K562 (cell line): ENCODE data around the gene OR56A4. TPM values are rescaled to one million over a fixed set of nuclear protein-coding genes. Genes with fewer than 3 reads are reported as not detected.
A peak's percentile ranks its signal among the peaks of the same experiment; 100 is the strongest.

Experiments used
- ATAC-seq: fragments of 200-7000 bp; cut with Tn5 transposase; 3 replicates; pipeline ENCODE4 v1.9.1; 2020; ENCODE audit warnings: moderate library complexity
- BruUV-seq: library from RNA; stranded (reverse); fragments of 400-500 nt; replicated peaks from 2 replicates; lab custom pipeline; 2021; lab: Mats Ljungman, UMichigan
- CTCF ChIA-PET: fragments of 300-600 bp; formaldehyde crosslinking; extraction: SDS; loops from one replicate; lab custom pipeline; 2021; ENCODE audit warnings: low intra/inter-chr PET ratio; lab: Yijun Ruan, JAX
- POLR2A ChIA-PET: fragments of 300-600, 350-650 bp; sonication (Branson Sonifier 250); formaldehyde crosslinking; extraction: SDS; loops from one replicate; lab custom pipeline; 2021; ENCODE audit warnings: antibody characterized with exemption, inconsistent platforms; lab: Yijun Ruan, JAX
- DNase-seq, 4 experiments: peaks; one replicate each; pipeline versions ENCODE4 v3.0.0 to v3.0.0-alpha.2; 2011 to 2018; ENCODE audit warnings: low spot score in 3 of 4, mixed read lengths in 3 of 4; ENCODE audit errors: extremely low read depth in 1 of 4
- FAIRE-seq: peaks from 2 replicates; lab custom pipeline; 2011; peaks lifted over from hg19 to GRCh38; lab: Jason Lieb, UNC
- H2AFZ ChIP-seq: 2 replicates; pipeline ENCODE4 v1.6.0; 2011; ENCODE audit warnings: low read depth, low read length, control low read depth, inconsistent platforms
- H3K27ac ChIP-seq: fragments of 200-600 bp; 3 replicates; pipeline ENCODE4 v1.8.0; 2011; ENCODE audit warnings: low read depth, mild to moderate bottlenecking, control low read depth, inconsistent platforms, low read length, moderate library complexity, mixed read lengths; ENCODE audit errors: extremely low read depth
- H3K27me3 ChIP-seq, 2 experiments: fragments of 300-600 bp in 1 of 2; 2 replicates in 1 of 2; 3 replicates in 1 of 2; pipeline versions ENCODE4 v1.6.0 to v1.8.0; 2011; ENCODE audit warnings: inconsistent platforms in 2 of 2, low read length in 2 of 2, mild to moderate bottlenecking in 1 of 2, mixed read lengths in 1 of 2, moderate library complexity in 1 of 2; ENCODE audit not compliant: control insufficient read depth in 2 of 2, insufficient read depth in 2 of 2
- H3K36me3 ChIP-seq: fragments of 300-600 bp; 3 replicates; pipeline ENCODE4 v1.8.0; 2011; ENCODE audit warnings: mild to moderate bottlenecking, low read length, inconsistent platforms; ENCODE audit not compliant: control insufficient read depth, insufficient read depth
- H3K4me1 ChIP-seq, 2 experiments: fragments of 200-600 bp in 1 of 2; replicated peaks in 1 of 2; 2 replicates in 1 of 2; 3 replicates in 1 of 2; pipeline versions ENCODE4 v1.5.1 to v1.8.0; 2011; ENCODE audit warnings: inconsistent platforms in 2 of 2, low read length in 2 of 2, mild to moderate bottlenecking in 1 of 2, mixed read lengths in 1 of 2, moderate library complexity in 1 of 2; ENCODE audit not compliant: control insufficient read depth in 2 of 2, insufficient read depth in 2 of 2
- H3K4me2 ChIP-seq: 2 replicates; pipeline ENCODE4 v1.6.1; 2011; ENCODE audit warnings: low read length, control low read depth, inconsistent platforms, mixed read lengths; ENCODE audit not compliant: insufficient read depth
- H3K4me3 ChIP-seq: fragments of 200-600 bp; sonication (generic), shearing (Covaris generic); 2 replicates; pipeline ENCODE4 v1.5.1; 2016; ENCODE audit warnings: control low read depth, inconsistent platforms
- H3K79me2 ChIP-seq: fragments of 200-600 bp; 3 replicates; pipeline ENCODE4 v1.8.0; 2011; ENCODE audit warnings: low read length, inconsistent platforms; ENCODE audit not compliant: control insufficient read depth, insufficient read depth
- H3K9ac ChIP-seq, 2 experiments: 2 replicates each; pipeline versions ENCODE4 v1.6.0 to v1.6.1; 2011; ENCODE audit warnings: low read depth in 2 of 2, low read length in 2 of 2, control low read depth in 1 of 2, inconsistent platforms in 1 of 2, mild to moderate bottlenecking in 1 of 2, mixed read lengths in 1 of 2; ENCODE audit not compliant: insufficient read depth in 1 of 2
- H3K9me1 ChIP-seq: one replicate; pipeline ENCODE4 v1.6.0; 2011; ENCODE audit warnings: inconsistent platforms, mild to moderate bottlenecking, low read length, moderate library complexity; ENCODE audit not compliant: control insufficient read depth, insufficient read depth
- H3K9me3 ChIP-seq: replicated peaks from 2 replicates; pipeline ENCODE4 v1.5.1; 2011; ENCODE audit warnings: low read depth, low read length, inconsistent platforms; ENCODE audit not compliant: control insufficient read depth, insufficient read depth
- H4K20me1 ChIP-seq: replicated peaks from 2 replicates; pipeline ENCODE4 v1.6.1; 2011; ENCODE audit warnings: low read length, inconsistent platforms, mixed read lengths; ENCODE audit not compliant: control insufficient read depth, insufficient read depth
- LARP7 ChIP-seq: fragments of 450-650 bp; IDR thresholded peaks from 2 replicates; pipeline ENCODE4 v1.6.1; 2016
- RBM17 ChIP-seq: fragments of 200-400 bp; formaldehyde crosslinking; IDR thresholded peaks from 2 replicates; pipeline ENCODE4 v1.6.1; 2017; ENCODE audit warnings: low read depth, mild to moderate bottlenecking, low read length, borderline replicate concordance
- WGBS: fragments of 100-300 bp; shearing (Covaris generic); methylation state at CpG from one replicate; pipeline ENCODE4 v1.1.6; 2016; ENCODE audit warnings: low coverage, mixed read lengths; ENCODE audit not compliant: insufficient coverage; ENCODE audit errors: missing lambda C conversion rate; 5-methylcytosine and 5-hydroxymethylcytosine counted together
- in situ Hi-C: fragments of 300-500 bp; cut with MboI; formaldehyde crosslinking; loops from 4 replicates; pipeline ENCODE4 v1.15.0; 2018; ENCODE audit warnings: inconsistent platforms, mixed read lengths
- intact Hi-C: fragments of 100-400 bp; cut with micrococcal nuclease; formaldehyde crosslinking; loops from 2 replicates; pipeline ENCODE4 v1.14.2; 2022
- polyA plus RNA-seq, 8 experiments: library from polyadenylated mRNA; depleted of rRNA in 4 of 8; stranded (reverse) in 5 of 8; unstranded in 3 of 8; fragments of >200 nt; fragmentation: Nextera tagmentation in 2 of 8; fragmentation: Illumina TruSeq in 1 of 8; extraction: Ambion mirVana in 2 of 8; extraction: Trizol in 1 of 8; gene quantifications; 2 replicates each; pipeline versions ENCODE4 v1.2.1 to v1.2.3, GENCODE V29; 2011 to 2014; ENCODE audit warnings: inconsistent platforms in 1 of 8, missing spikeins in 1 of 8
- total RNA-seq, 7 experiments: library from RNA; depleted of rRNA in 6 of 7; stranded (reverse); fragments of >200 nt in 6 of 7; fragmentation: Illumina TruSeq in 2 of 7; extraction: Trizol in 2 of 7; gene quantifications; 2 replicates each; pipeline versions ENCODE4 v1.2.1 to v1.2.3, GENCODE V29; 2011 to 2021; ENCODE audit warnings: low replicate concordance in 1 of 7
- TF ChIP-seq, protein P1 (sequence below), 3 experiments: IDR thresholded peaks in 2 of 3; conservative IDR thresholded peaks in 1 of 3; 2 replicates each; pipeline ENCODE4 v1.5.1; 2011 to 2012; ENCODE audit warnings: low read length in 3 of 3, mild to moderate bottlenecking in 3 of 3, control low read depth in 2 of 3, improper control_type of control experiment in 1 of 3, inconsistent platforms in 1 of 3, low read depth in 1 of 3, mixed read lengths in 1 of 3, moderate library complexity in 1 of 3; ENCODE audit not compliant: insufficient read depth in 2 of 3

OR56A4 gene
- total and polyA plus RNA-seq, 9 of the 15 experiments (the other 6 are each of a cell fraction or from before 2014, with no cell fraction given) = not detected

- Histone ChIP-seq H3K27me3 (peaks cover 0 to 6% of the 10 kb centered on the region in 2 experiments; a peak in 1 of 5 replicates), H2AFZ (no peak within 1 kb of the TSS), H3K4me3 (no peak within 1 kb of the TSS), H3K4me2 (no peak within 1 kb of the TSS), H3K79me2 (no peaks in the 10 kb centered on the region), H4K20me1 (no peaks in the 10 kb centered on the region), H3K9me3 (no peaks in the 10 kb centered on the region), H3K9me1 (no peaks in the 10 kb centered on the region), H3K9ac (no peak within 1 kb of the TSS), H3K4me1 (no peaks in the 10 kb centered on the region), H3K36me3 (no peaks in the 10 kb centered on the region), H3K27ac (no peak within 1 kb of the TSS)
- ATAC-seq = no peak
- intact Hi-C loops = no loop called here
- in situ Hi-C loops = no loop called here
- ChIA-PET CTCF (no interaction called here), POLR2A (no interaction called here)
- no peak for DNase-seq
- WGBS = 0% methylated on average over 1 of the region's 1 CpG
- BruUV-seq = no TSS peak
- no peak for FAIRE-seq
- no peak for TF ChIP-seq LARP7
Measured at GRCh38 chr11:5986885-5987284, 19.9 kb downstream of the OR56A4 start, which contains the start of gene OR52L1. Gene OR52L1 (minus strand): TSS chr11:5986985. CDS start chr11:5986930, 55 bp downstream.

- ATAC-seq (no peak), DNase-seq (no peak), FAIRE-seq (no peak)
- Histone ChIP-seq H3K4me2 (no peak overlapping the region), H3K9me1 (no peaks in the 10 kb centered on the region), H3K27ac (no peak overlapping the region), H3K36me3 (no peaks in the 10 kb centered on the region), H4K20me1 (no peaks in the 10 kb centered on the region), H3K4me3 (no peak overlapping the region), H2AFZ (no peak overlapping the region), H3K79me2 (no peaks in the 10 kb centered on the region), H3K27me3 (peaks cover 0 to 7% of the 10 kb centered on the region in 2 experiments; a peak in 1 of 5 replicates), H3K4me1 (no peaks in the 10 kb centered on the region), H3K9ac (no peak overlapping the region), H3K9me3 (no peaks in the 10 kb centered on the region)
- TF ChIP-seq, protein P1, sequence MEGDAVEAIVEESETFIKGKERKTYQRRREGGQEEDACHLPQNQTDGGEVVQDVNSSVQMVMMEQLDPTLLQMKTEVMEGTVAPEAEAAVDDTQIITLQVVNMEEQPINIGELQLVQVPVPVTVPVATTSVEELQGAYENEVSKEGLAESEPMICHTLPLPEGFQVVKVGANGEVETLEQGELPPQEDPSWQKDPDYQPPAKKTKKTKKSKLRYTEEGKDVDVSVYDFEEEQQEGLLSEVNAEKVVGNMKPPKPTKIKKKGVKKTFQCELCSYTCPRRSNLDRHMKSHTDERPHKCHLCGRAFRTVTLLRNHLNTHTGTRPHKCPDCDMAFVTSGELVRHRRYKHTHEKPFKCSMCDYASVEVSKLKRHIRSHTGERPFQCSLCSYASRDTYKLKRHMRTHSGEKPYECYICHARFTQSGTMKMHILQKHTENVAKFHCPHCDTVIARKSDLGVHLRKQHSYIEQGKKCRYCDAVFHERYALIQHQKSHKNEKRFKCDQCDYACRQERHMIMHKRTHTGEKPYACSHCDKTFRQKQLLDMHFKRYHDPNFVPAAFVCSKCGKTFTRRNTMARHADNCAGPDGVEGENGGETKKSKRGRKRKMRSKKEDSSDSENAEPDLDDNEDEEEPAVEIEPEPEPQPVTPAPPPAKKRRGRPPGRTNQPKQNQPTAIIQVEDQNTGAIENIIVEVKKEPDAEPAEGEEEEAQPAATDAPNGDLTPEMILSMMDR (IDR thresholded peaks at IDR 0.05 in 2 of 3, conservative IDR thresholded peaks at IDR 0.05 in 1 of 3; ENCODE audit: insufficient read depth in 2 of 3, low read depth in 1 of 3, low read length in 3 of 3) = 0 out of 6 replicates have a peak, but pooled peaks of 1 of the 3 experiments have one; percentile 9
- TF ChIP-seq RBM17 = no peak
- intact Hi-C loops = no loop called here
- in situ Hi-C loops = no loop called here
- WGBS = 0% methylated on average over 1 of the region's 1 CpG
- CTCF ChIA-PET = no interaction called here
- no TSS peak for BruUV-seq
- POLR2A ChIA-PET = no interaction called here
Measured at GRCh38 chr11:5983443-5983842, 23.3 kb downstream of the OR56A4 start.
